ENCODE measurements around the gene GALNT17.
"Not testable (repeated sequence)": the region's sequence is repeated elsewhere in the genome, so short reads cannot be mapped to it uniquely, and the experiment has no call there.

The GALNT17 gene

GRCh38 chr7:71584256-71584655 is 452.3 kb downstream of the GALNT17 start:
- no peak for DNase-seq

GRCh38 chr7:71591876-71592275 is 459.9 kb downstream of the GALNT17 start:
- DNase-seq, result no peak

GRCh38 chr7:71592388-71592787 is 460.4 kb downstream of the GALNT17 start:
- DNase-seq, result not testable (repeated sequence)

- DNase-seq, result no peak
These were observed 462.8 kb downstream of the GALNT17 start for GRCh38 chr7:71594736-71595135.

GRCh38 chr7:71595176-71595575 is 463.2 kb downstream of the GALNT17 start:
- no peak for DNase-seq

- DNase-seq, result no peak
These were observed 466.6 kb downstream of the GALNT17 start for GRCh38 chr7:71598553-71598952.

GRCh38 chr7:71601851-71602250 is 469.9 kb downstream of the GALNT17 start:
- DNase-seq, result no peak

GRCh38 chr7:71604818-71605414 is 473.0 kb downstream of the GALNT17 start:
- no peak for DNase-seq

GRCh38 chr7:71611986-71612385 is 480.0 kb downstream of the GALNT17 start:
- no peak for DNase-seq

GRCh38 chr7:71612911-71613310 is 481.0 kb downstream of the GALNT17 start:
- DNase-seq, result no peak

- DNase-seq, result no peak
These were observed 481.4 kb downstream of the GALNT17 start for GRCh38 chr7:71613313-71613712.

GRCh38 chr7:71615017-71615416 is 483.1 kb downstream of the GALNT17 start:
- DNase-seq, result no peak

- no peak for DNase-seq
These were observed 484.3 kb downstream of the GALNT17 start for GRCh38 chr7:71616217-71616616.

GRCh38 chr7:71618278-71618677 is 486.3 kb downstream of the GALNT17 start:
- no peak for DNase-seq

GRCh38 chr7:71625545-71625944 is 493.6 kb downstream of the GALNT17 start:
- no peak for DNase-seq

- DNase-seq, result no peak
These were observed 494.3 kb downstream of the GALNT17 start for GRCh38 chr7:71626206-71626605.

- no peak for DNase-seq
These were observed 495.7 kb downstream of the GALNT17 start for GRCh38 chr7:71627651-71628050.

GRCh38 chr7:71630516-71630915 is 498.6 kb downstream of the GALNT17 start:
- DNase-seq, result no peak

- DNase-seq, result no peak
These were observed 501.6 kb downstream of the GALNT17 start for GRCh38 chr7:71633551-71634008.

GRCh38 chr7:71635849-71636248 is 503.9 kb downstream of the GALNT17 start:
- DNase-seq, result not testable (repeated sequence)

GRCh38 chr7:71636329-71636728 is 504.4 kb downstream of the GALNT17 start:
- DNase-seq, result no peak

- DNase-seq, result no peak
These were observed 505.6 kb downstream of the GALNT17 start for GRCh38 chr7:71637578-71637977.

- no peak for DNase-seq
These were observed 506.2 kb downstream of the GALNT17 start for GRCh38 chr7:71638108-71638507.

GRCh38 chr7:71639382-71640085 is 507.6 kb downstream of the GALNT17 start:
- no peak for DNase-seq

- not testable (repeated sequence) for DNase-seq
These were observed 511.1 kb downstream of the GALNT17 start for GRCh38 chr7:71643031-71643430.

Measured in KG1 (cell line).